H54 (cell line): ENCODE results near the gene APOA1.

Experiments
- DNase-seq: peaks from one replicate; pipeline ENCODE4 v3.0.0; 2011; ENCODE audit warnings: low spot score, mixed read lengths; ENCODE audit not compliant: insufficient read length
- FAIRE-seq: peaks from 3 replicates; lab custom pipeline; 2011; peaks lifted over from hg19 to GRCh38; lab: Jason Lieb, UNC
- POLR2A ChIP-seq: IDR thresholded peaks from 2 replicates; pipeline ENCODE4 v1.6.1; 2011; ENCODE audit warnings: low read depth, mild to moderate bottlenecking, low read length

The APOA1 gene

DNA sequence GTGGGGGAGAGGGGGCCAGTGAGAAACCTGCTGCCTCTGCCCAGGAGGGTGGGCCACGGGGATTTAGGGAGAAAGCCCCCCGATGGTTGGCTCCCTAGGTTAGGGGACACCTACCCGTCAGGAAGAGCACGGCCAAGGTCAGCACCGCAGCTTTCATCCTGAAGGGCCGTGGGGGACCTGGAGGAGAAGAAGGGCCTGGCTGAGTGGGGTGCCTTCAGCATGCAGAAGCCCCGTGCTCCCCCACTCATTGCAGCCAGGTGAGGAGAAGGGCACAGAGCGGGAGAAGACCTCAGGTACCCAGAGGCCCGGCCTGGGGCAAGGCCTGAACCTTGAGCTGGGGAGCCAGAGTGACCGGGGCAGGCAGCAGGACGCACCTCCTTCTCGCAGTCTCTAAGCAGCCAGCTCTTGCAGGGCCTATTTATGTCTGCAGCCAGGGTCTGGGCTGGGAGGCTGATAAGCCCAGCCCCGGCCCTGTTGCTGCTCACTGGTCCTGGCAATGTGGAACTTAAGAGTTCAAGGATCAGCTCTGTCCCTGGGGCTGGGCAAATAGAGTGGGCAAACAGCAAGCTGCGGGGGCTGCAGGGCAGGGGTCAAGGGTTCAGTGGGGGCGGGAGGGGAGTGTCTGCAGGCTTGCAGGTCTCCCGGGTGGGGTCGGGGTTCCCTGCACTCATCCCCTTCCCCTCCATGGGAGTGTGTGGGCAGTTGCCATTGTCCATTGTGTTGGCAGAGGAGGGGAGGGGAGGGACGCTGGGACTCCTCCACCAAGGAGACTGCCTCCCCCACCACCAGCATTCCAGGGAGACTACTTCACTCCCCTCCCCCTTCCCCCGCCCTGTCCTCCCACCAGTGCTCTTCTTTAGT, at the start of gene APOA1:
Gene APOA1 (minus strand): TSS at position 392 of the 861 bp plus-strand sequence. CDS start 235 bp downstream, at position 157.
- FAIRE-seq, result no peak
- no peak for DNase-seq
- no peak for TF ChIP-seq POLR2A

DNA sequence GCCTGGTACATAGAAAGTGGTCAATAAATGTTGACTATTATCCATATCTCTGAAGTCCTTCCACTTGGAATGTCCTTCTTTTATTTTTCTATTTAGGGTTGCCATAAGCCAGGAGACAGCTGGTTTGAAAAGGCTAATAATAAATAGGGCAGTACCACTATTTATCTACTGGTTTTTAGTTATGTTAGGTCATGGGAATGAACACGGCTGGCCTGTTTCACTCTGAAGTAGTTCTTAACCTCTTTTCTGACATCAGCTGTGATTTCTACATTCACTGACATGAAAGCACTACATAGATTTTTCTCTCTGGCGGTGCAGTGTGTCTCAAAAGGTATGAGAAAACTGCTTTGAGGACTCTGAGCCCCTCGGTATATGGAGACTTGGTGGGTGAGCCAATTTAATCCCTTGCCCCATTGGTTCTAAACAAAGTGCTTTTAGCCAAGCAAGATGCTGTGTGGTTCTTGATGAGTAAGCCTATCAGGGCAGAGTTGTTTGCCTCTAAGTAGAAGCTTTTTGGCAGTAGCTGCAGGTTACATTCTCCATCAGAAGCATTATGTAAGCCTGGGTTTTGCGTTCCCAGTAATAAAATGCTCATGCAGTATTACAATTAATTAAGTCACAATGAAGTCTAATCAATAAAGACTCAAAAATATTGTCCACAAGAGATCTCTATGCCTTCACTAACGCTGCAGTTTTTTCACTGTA, 48.7 kb upstream of the APOA1 start:
- FAIRE-seq, result no peak
- DNase-seq, result no peak
- no peak for TF ChIP-seq POLR2A

DNA sequence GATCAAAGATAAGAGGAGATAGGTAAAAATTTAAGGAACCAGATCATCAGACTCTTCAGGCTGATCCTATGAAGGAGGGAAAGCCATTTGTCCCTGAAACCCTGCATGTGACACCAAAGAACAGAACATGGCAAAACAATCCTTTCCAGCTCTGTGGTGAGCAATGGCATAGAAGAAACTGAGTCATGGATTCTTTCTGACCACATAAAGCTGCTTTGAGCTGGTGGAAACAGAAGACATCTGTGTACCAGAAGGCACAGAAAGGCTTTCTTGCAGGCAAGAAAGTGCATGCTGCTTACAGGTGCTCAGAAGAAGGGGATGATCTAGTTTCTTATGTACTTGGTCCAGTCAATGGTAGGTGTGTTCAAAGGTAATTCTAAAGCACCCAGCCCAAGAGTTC, 45.0 kb upstream of the APOA1 start:
- no peak for TF ChIP-seq POLR2A
- no peak for DNase-seq
- no peak for FAIRE-seq

DNA sequence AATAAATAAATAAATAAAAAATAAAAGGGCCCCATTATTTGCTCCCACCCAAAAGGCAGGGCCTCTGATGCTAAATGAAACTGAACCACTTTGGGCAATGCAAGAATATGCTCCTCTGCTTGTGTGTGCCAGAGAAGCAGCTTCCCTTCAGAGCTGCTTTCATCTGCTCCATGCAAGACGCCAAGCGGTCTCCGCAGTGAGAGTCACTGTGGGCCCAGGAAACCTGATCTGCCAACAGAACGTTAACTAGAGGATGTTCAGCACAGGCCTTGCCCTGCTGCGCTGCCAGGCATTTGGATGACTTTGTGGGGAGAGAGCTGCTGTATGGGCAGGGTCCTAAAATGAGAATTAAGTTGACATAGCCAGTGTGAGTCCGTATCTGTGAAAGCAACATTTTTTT, 43.7 kb upstream of the APOA1 start:
- TF ChIP-seq POLR2A, result no peak
- DNase-seq, result no peak
- FAIRE-seq, result no peak

- peak; percentile 84 for FAIRE-seq
- peak; percentile 26 for DNase-seq
Observed at GRCh38 chr11:116879800-116880625, 42.6 kb upstream of the APOA1 start.

DNA sequence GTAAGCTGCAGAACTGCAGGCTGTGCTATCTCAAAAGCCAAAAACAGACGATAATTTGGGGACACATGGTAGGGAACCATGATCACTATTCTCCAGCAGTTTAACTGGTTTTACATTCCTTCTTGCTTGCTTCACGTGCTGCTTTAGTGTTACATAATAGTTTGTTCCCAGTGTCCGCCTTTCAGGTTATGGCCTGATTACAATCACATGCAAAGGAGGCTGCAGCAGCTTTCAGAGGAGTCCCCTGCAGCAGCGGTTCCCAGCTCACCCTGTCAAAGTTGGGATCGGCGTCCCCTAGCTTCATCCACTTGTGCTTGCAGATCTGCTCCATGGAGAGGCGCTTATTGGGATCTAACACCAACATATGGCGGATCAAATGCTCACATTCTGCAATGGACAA, 39.2 kb upstream of the APOA1 start:
- no peak for DNase-seq
- no peak for FAIRE-seq
- no peak for TF ChIP-seq POLR2A

More at GRCh38 chr11:116879800-116880625, 42.6 kb upstream of the APOA1 start:
- no peak for TF ChIP-seq POLR2A

- FAIRE-seq, result no peak
Observed at GRCh38 chr11:116875194-116875593, 37.8 kb upstream of the APOA1 start.

DNA sequence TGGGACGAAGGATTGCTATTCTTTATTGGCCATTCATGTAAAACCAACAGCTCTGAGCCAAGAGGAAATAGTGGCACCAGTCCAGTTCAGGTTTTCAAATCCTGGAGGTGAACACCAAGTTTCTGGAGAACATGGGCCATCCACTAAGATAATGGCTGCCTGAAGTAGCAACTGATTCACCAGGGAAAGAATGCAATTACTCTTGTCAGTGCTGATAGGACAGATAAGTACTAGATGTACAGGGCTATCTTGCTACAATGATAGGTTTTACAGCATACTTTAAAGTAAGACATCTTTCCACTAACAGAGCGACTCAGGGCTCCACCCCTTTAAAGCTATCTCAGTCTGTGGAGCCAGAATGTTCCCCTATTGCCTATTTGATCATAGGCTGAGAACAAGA, 36.8 kb upstream of the APOA1 start:
- no peak for DNase-seq
- TF ChIP-seq POLR2A, result no peak
- FAIRE-seq, result no peak

More at GRCh38 chr11:116875194-116875593, 37.8 kb upstream of the APOA1 start:
- no peak for DNase-seq
- TF ChIP-seq POLR2A, result no peak

GRCh38 chr11:116873381-116873780, 36.0 kb upstream of the APOA1 start:
- no peak for TF ChIP-seq POLR2A
- DNase-seq (no peak), FAIRE-seq (no peak)

GRCh38 chr11:116871248-116871647, 33.8 kb upstream of the APOA1 start:
- FAIRE-seq, result peak; percentile 53
- DNase-seq, result peak; percentile 40
- no peak for TF ChIP-seq POLR2A

GRCh38 chr11:116870054-116870453, 32.6 kb upstream of the APOA1 start:
- no peak for TF ChIP-seq POLR2A
- FAIRE-seq (no peak), DNase-seq (no peak)

GRCh38 chr11:116869610-116870009, 32.2 kb upstream of the APOA1 start:
- no peak for FAIRE-seq
- no peak for TF ChIP-seq POLR2A
- DNase-seq, result no peak

DNA sequence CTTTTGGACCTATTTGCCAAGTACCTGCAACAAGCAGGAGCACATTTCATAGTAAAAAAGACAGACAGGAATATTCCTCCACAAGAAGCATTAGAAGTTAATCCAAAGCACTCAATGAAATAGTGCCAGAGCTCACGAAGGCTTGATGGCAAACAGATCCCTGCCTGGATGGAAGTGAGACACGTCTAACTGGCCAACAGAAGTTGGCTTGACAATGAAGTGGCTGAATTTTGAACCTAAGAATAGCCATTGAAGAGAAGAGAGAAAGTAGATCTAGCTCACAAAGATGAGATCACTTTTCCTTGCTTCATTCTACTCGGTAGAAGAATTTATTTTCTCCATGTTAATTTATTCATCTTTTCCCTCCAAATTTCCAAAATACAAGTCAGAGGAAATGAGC, 30.6 kb upstream of the APOA1 start:
- DNase-seq (no peak), FAIRE-seq (no peak)
- no peak for TF ChIP-seq POLR2A
